ENCODE measurements around the gene RHBDF1.
"Not testable (repeated sequence)": the region's sequence is repeated elsewhere in the genome, so short reads cannot be mapped to it uniquely, and the experiment has no call there.

The RHBDF1 gene

GRCh38 chr16:35678-36305 is 36.6 kb downstream of the RHBDF1 start:
- no peak for DNase-seq

GRCh38 chr16:35011-35677 is 37.3 kb downstream of the RHBDF1 start:
- DNase-seq = no peak

GRCh38 chr16:34648-34987 is 37.8 kb downstream of the RHBDF1 start:
- no peak for DNase-seq

GRCh38 chr16:33877-34647 is 38.4 kb downstream of the RHBDF1 start:
- no peak for DNase-seq

- not testable (repeated sequence) for DNase-seq
Measured at GRCh38 chr16:33154-33876, 39.1 kb downstream of the RHBDF1 start.

GRCh38 chr16:30627-31026 is 41.8 kb downstream of the RHBDF1 start:
- DNase-seq = not testable (repeated sequence)

GRCh38 chr16:25926-26348 is 46.5 kb downstream of the RHBDF1 start:
- not testable (repeated sequence) for DNase-seq

- DNase-seq = not testable (repeated sequence)
Measured at GRCh38 chr16:24151-24550, 48.3 kb downstream of the RHBDF1 start.

- DNase-seq = not testable (repeated sequence)
Measured at GRCh38 chr16:20886-21285, 51.5 kb downstream of the RHBDF1 start.

- not testable (repeated sequence) for DNase-seq
Measured at GRCh38 chr16:17062-17765, 55.2 kb downstream of the RHBDF1 start.

- peak; percentile 97 for DNase-seq
Measured at GRCh38 chr16:10772-11171, 61.7 kb downstream of the RHBDF1 start.

- peak; percentile 27 for DNase-seq
Measured at GRCh38 chr16:9903-10665, 62.3 kb downstream of the RHBDF1 start.
